Esophagus squamous epithelium (tissue), 4 donors: ENCODE measurements around the gene IL11.

Experiments
- CTCF ChIP-seq, 6 experiments: fragments of 450-650 bp in 4 of 6; fragments of 200-600 bp in 2 of 6; sonication (generic) in 2 of 6; IDR thresholded peaks; one replicate each; pipeline ENCODE4 v1.5.1; 2016 to 2019; ENCODE audit warnings: antibody characterized with exemption in 6 of 6, mild to moderate bottlenecking in 4 of 6, moderate library complexity in 4 of 6
- POLR2A ChIP-seq, 4 donors: fragments of 450-650 bp; IDR thresholded peaks; one replicate each; pipeline ENCODE4 v1.6.1; 2017; ENCODE audit warnings: antibody characterized with exemption in 4 of 4, mild to moderate bottlenecking in 4 of 4, moderate library complexity in 3 of 4

- TF ChIP-seq CTCF (IDR thresholded peaks at IDR 0.05) (no peak), POLR2A (IDR thresholded peaks at IDR 0.05) (no peak)
These were observed 4.3 kb downstream of the IL11 start for GRCh38 chr19:55365964-55366363.
